ENCODE data around the gene RCC2.
A peak's percentile ranks its signal among the peaks of the same experiment; 100 is the strongest.

Gene RCC2

DNA sequence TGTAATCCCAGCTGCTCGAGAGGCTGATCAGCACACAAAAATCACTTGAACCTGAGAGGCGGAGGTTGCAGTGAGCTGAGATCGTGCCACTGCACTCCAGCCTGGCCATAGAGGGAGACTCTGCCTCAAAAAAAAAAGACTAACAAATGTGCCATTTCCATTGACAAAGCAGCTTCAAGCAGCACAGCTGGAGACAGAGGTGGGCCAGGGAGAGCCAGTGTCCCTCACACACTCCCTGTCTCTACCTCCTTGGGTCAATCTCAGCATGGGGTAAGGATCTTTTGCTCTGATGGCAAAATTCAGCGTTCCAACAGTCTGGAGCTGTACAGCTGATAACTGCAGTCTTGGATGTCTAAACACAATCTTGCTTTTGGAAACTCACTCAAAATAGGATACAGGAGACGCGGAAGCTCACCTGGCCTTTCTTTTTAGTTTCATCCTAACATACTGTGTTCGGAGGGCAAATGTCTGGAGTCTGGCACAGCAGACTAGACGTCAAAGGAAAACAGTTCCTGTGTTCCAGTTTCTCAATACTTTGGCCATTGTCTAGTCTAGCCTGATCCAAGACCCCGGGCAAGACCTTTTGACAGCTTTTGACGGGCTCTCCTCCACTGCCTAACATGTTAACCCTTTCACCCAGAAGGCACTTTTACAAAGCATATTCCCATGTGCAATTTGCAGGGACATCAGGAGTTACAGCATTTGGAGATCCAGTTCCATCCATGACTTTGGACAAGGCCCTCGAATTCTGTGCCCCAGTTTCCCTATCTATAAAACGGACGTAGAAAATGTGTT is 2.9 kb downstream of the RCC2 start:
- Histone ChIP-seq H3K4me1 (ENCODE audit: control insufficient read depth in 1 of 2, insufficient read depth in 2 of 2, low read length in 2 of 2) (peaks cover 15 to 33% of the 10 kb centered on the region in 2 donors), H3K27me3 (ENCODE audit: control insufficient read depth in 1 of 2, insufficient read depth in 2 of 2, low read length in 2 of 2) (no peaks in the 10 kb centered on the region), H3K27ac (ENCODE audit: low read depth, low read length) (no peak overlapping the region), H3K36me3 (ENCODE audit: control insufficient read depth in 1 of 2, insufficient read depth in 2 of 2, low read length in 2 of 2) (peaks cover 5 to 15% of the 10 kb centered on the region in 2 donors), H3K9ac (ENCODE audit: low read depth in 1 of 2, low read length in 2 of 2) (peak overlapping the region; percentile 16 to 54), H3K4me3 (ENCODE audit: low read depth in 1 of 2, low read length in 2 of 2) (peak overlapping the region; percentile 68 to 70), H3K9me3 (ENCODE audit: control insufficient read depth in 1 of 2, low read length in 2 of 2) (no peaks in the 10 kb centered on the region)

DNA sequence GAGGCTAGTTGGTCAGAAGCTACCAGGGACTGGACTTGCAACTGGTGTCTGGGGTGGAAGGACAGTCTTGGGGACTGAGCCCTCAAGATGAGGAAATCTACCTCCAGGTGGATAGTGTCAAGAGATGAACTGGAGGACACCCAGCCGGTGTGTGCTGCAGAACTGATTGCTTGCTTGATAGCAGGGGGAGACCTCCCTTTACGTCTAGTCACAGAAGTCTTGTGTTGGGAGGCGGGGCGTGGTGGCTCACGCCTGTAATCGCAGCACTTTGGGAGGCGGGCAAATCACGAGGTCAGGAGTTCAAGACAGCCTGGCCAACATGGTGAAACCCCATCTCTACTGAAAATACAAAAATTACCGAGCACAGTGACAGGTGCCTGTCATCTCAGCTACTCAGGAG is 4.9 kb downstream of the RCC2 start:
- Histone ChIP-seq H3K9ac (ENCODE audit: low read depth in 1 of 2, low read length in 2 of 2) (no peak overlapping the region), H3K4me3 (ENCODE audit: low read depth in 1 of 2, low read length in 2 of 2) (no peak overlapping the region), H3K36me3 (ENCODE audit: control insufficient read depth in 1 of 2, insufficient read depth in 2 of 2, low read length in 2 of 2) (peaks cover 5 to 17% of the 10 kb centered on the region in 2 donors), H3K27ac (ENCODE audit: low read depth, low read length) (no peak overlapping the region), H3K9me3 (ENCODE audit: control insufficient read depth in 1 of 2, low read length in 2 of 2) (no peaks in the 10 kb centered on the region), H3K27me3 (ENCODE audit: control insufficient read depth in 1 of 2, insufficient read depth in 2 of 2, low read length in 2 of 2) (no peaks in the 10 kb centered on the region), H3K4me1 (ENCODE audit: control insufficient read depth in 1 of 2, insufficient read depth in 2 of 2, low read length in 2 of 2) (peaks cover 12 to 24% of the 10 kb centered on the region in 2 donors)

DNA sequence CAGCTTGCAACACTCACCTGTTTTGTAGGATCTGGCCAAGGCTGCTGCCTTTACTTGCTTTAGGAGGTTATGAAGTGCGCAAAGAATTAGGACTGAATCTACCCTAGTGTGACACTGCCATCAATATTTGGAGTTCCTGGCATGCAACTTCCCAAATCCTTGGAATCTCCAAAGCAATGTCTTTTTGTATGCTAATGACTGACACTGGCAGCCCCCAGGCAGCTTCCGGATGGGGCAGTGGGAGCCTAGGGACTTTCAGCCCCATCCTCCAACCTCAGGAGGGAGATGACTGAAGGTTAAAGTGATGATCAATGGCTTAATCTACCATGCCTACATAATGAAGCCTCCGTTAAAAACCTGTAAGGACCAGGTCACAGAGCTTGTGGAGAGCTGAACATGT is 5.5 kb downstream of the RCC2 start:
- H3K36me3 ChIP-seq (ENCODE audit: control insufficient read depth in 1 of 2, insufficient read depth in 2 of 2, low read length in 2 of 2): peaks cover 5 to 22% of the 10 kb centered on the region in 2 donors
- H3K4me3 ChIP-seq (ENCODE audit: low read depth in 1 of 2, low read length in 2 of 2): no peak overlapping the region
- no peaks in the 10 kb centered on the region for H3K27me3 ChIP-seq (ENCODE audit: control insufficient read depth in 1 of 2, insufficient read depth in 2 of 2, low read length in 2 of 2)
- no peak overlapping the region for H3K9ac ChIP-seq (ENCODE audit: low read depth in 1 of 2, low read length in 2 of 2)
- H3K9me3 ChIP-seq (ENCODE audit: control insufficient read depth in 1 of 2, low read length in 2 of 2): no peaks in the 10 kb centered on the region
- H3K27ac ChIP-seq (ENCODE audit: low read depth, low read length): no peak overlapping the region
- peaks cover 17 to 30% of the 10 kb centered on the region in 2 donors for H3K4me1 ChIP-seq (ENCODE audit: control insufficient read depth in 1 of 2, insufficient read depth in 2 of 2, low read length in 2 of 2)

DNA sequence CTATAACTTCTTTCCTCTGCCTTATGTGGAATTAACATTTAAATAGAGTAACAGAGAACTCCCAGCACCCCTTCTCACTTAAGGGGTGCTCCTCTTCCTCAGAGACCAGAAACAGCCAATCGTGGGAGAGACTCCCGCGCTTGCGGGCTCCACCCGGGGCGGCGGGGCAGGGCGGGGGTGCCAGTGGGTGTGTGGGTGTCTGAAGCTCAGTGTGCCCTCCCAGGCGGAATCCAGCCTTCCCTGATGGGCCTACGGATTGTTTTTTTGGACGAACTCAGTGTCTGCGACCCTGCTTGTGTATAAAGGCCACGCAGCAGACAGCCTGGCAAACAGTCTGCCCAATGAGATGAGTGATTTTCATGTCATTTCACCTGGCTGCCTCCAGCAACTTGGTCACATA is 6.2 kb downstream of the RCC2 start:
- H3K36me3 ChIP-seq (ENCODE audit: control insufficient read depth in 1 of 2, insufficient read depth in 2 of 2, low read length in 2 of 2): peaks cover 10 to 24% of the 10 kb centered on the region in 2 donors
- H3K9me3 ChIP-seq (ENCODE audit: control insufficient read depth in 1 of 2, low read length in 2 of 2): no peaks in the 10 kb centered on the region
- H3K9ac ChIP-seq (ENCODE audit: low read depth in 1 of 2, low read length in 2 of 2): no peak overlapping the region
- peaks cover 25 to 35% of the 10 kb centered on the region in 2 donors for H3K4me1 ChIP-seq (ENCODE audit: control insufficient read depth in 1 of 2, insufficient read depth in 2 of 2, low read length in 2 of 2)
- no peak overlapping the region for H3K4me3 ChIP-seq (ENCODE audit: low read depth in 1 of 2, low read length in 2 of 2)
- H3K27ac ChIP-seq (ENCODE audit: low read depth, low read length): no peak overlapping the region
- no peaks in the 10 kb centered on the region for H3K27me3 ChIP-seq (ENCODE audit: control insufficient read depth in 1 of 2, insufficient read depth in 2 of 2, low read length in 2 of 2)

DNA sequence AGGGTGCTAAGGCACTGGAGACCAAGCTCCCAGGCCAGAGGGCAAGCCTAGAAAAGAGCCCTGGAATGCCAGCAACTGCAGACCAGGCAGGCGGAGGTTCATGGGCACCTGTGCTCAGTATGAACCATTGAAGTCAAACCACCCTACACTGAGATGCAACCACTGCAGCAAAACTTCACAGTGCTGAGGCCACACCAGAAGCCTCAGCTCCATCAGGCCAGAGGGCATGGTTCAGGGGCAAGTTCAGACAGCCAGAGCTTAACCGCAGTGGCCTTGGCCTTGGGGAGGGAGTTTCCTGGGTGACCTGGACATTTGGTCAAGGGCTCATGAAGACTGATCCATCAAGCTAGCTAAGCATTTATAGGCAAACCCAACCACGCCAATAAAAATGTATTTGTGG is 7.1 kb downstream of the RCC2 start:
- H3K27me3 ChIP-seq (ENCODE audit: control insufficient read depth in 1 of 2, insufficient read depth in 2 of 2, low read length in 2 of 2): no peaks in the 10 kb centered on the region
- H3K4me3 ChIP-seq (ENCODE audit: low read depth in 1 of 2, low read length in 2 of 2): no peak overlapping the region
- no peak overlapping the region for H3K9ac ChIP-seq (ENCODE audit: low read depth in 1 of 2, low read length in 2 of 2)
- no peak overlapping the region for H3K27ac ChIP-seq (ENCODE audit: low read depth, low read length)
- H3K4me1 ChIP-seq (ENCODE audit: control insufficient read depth in 1 of 2, insufficient read depth in 2 of 2, low read length in 2 of 2): peaks cover 29 to 35% of the 10 kb centered on the region in 2 donors
- H3K36me3 ChIP-seq (ENCODE audit: control insufficient read depth in 1 of 2, insufficient read depth in 2 of 2, low read length in 2 of 2): peaks cover 16 to 31% of the 10 kb centered on the region in 2 donors
- H3K9me3 ChIP-seq (ENCODE audit: control insufficient read depth in 1 of 2, low read length in 2 of 2): no peaks in the 10 kb centered on the region

DNA sequence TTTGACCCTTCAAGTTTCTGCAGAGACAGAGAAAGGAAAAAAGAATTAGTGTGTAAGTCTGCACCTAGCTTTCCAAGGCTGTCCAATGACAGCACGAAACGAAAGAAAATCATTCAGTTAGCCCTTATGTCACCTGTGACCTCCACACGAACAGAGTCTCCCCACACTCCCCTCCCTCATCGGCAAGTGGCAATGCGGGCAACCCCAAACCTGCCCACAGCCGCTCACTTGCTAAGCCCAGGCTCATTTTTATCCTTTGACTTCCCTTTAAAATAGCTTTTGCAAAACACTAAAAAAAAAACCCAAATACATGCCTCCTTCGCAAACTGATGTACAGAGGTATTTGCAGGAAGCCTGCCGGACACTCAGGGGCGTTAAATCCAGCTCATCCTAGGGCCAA is 10.3 kb downstream of the RCC2 start:
- H3K9me3 ChIP-seq (ENCODE audit: control insufficient read depth in 1 of 2, low read length in 2 of 2): no peaks in the 10 kb centered on the region
- H3K9ac ChIP-seq (ENCODE audit: low read depth in 1 of 2, low read length in 2 of 2): no peak overlapping the region
- H3K4me1 ChIP-seq (ENCODE audit: control insufficient read depth in 1 of 2, insufficient read depth in 2 of 2, low read length in 2 of 2): peaks cover 22 to 24% of the 10 kb centered on the region in 2 donors
- no peaks in the 10 kb centered on the region for H3K27me3 ChIP-seq (ENCODE audit: control insufficient read depth in 1 of 2, insufficient read depth in 2 of 2, low read length in 2 of 2)
- no peak overlapping the region for H3K4me3 ChIP-seq (ENCODE audit: low read depth in 1 of 2, low read length in 2 of 2)
- peaks cover 41 to 58% of the 10 kb centered on the region in 2 donors for H3K36me3 ChIP-seq (ENCODE audit: control insufficient read depth in 1 of 2, insufficient read depth in 2 of 2, low read length in 2 of 2)
- H3K27ac ChIP-seq (ENCODE audit: low read depth, low read length): no peak overlapping the region

DNA sequence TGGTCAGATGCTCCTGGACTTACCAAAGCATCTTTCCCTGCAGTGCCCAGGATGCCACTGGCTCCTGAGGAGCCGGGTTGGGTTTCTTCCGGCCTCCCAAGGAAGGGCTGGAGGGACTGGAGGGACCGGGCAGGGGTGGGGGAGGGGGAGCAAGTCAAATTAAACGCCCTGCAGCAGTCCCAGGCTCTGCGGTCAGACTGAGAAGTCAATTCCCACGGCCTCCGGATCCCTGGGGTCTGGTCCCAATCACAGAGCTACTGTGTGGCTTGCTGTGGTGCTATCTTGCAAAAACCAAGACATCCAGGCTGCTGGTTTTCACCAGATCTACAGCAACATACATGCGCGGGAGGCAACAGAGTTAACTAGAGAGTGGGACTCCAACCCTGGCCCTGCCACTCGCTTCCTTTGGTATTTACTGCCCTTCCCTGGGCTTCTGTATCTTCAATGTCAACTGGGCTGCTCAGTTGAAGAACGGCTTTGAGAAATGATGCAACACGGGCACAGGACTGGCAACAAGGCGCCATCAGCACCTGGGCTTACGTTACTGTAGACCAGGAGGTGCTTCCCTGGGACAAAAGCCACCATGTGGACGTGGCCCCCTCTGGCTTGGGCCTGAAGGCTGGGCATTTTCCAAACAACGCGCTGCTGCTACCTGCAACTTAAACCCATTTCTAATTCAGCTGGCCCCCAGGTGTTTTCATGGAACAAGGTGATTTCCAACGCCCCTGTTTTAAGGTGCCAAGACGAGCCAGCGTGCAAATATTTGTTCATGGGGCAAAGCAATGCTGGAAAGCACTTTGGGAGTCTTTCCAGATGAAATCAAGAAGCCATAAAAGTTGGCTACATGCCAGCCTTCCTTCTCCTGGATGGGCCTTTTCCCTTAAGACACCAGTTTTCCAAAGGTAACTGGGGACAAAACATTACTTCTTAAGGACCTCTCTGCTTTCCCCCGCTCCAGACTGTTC is 11.5 kb downstream of the RCC2 start:
- H3K4me1 ChIP-seq (ENCODE audit: control insufficient read depth in 1 of 2, insufficient read depth in 2 of 2, low read length in 2 of 2): peaks cover 21 to 22% of the 10 kb centered on the region in 2 donors
- no peaks in the 10 kb centered on the region for H3K27me3 ChIP-seq (ENCODE audit: control insufficient read depth in 1 of 2, insufficient read depth in 2 of 2, low read length in 2 of 2)
- H3K4me3 ChIP-seq (ENCODE audit: low read depth in 1 of 2, low read length in 2 of 2): no peak overlapping the region
- H3K9ac ChIP-seq (ENCODE audit: low read depth in 1 of 2, low read length in 2 of 2): no peak overlapping the region
- H3K27ac ChIP-seq (ENCODE audit: low read depth, low read length): no peak overlapping the region
- peaks cover 49 to 61% of the 10 kb centered on the region in 2 donors for H3K36me3 ChIP-seq (ENCODE audit: control insufficient read depth in 1 of 2, insufficient read depth in 2 of 2, low read length in 2 of 2)
- H3K9me3 ChIP-seq (ENCODE audit: control insufficient read depth in 1 of 2, low read length in 2 of 2): no peaks in the 10 kb centered on the region

DNA sequence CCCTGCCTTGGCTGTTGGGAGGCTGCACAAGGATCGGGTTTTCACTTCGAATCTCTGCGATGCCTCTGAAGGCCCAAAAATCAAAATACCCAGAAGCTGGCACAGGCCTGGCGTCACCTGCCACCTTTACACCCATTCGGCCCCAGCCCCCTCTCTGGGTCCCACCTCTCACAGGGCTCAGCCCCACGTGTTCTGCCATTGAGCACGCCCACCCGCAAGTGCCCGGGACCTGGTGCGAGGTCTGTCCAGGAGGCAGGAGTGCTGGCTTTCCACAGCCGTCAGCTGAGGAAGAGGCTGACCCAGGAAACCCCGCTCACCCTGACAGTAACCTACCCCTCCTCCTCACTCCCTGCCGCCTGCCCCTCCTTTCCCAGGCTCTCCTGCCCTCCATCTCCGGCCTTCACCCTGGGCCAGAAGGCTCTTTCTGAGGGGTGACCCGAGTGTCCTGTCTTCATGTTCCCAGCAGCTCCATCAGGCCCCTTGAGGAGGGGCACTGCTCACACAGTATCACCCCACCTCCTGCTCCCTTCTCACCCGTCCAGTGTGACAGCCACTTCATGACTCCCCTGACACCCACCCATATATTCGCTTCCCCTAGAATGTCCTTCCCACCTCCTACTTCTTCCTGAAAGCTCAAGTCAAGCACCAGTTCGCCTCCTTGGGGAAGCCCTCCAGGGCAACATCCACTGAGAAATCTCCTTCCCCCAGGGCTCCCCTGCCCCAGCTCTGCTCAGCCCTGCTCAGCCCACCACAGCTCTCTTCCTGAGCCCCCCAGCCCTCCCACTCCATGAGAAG is 13.5 kb downstream of the RCC2 start:
- peaks cover 52 to 71% of the 10 kb centered on the region in 2 donors for H3K36me3 ChIP-seq (ENCODE audit: control insufficient read depth in 1 of 2, insufficient read depth in 2 of 2, low read length in 2 of 2)
- no peaks in the 10 kb centered on the region for H3K27me3 ChIP-seq (ENCODE audit: control insufficient read depth in 1 of 2, insufficient read depth in 2 of 2, low read length in 2 of 2)
- no peak overlapping the region for H3K9ac ChIP-seq (ENCODE audit: low read depth in 1 of 2, low read length in 2 of 2)
- H3K4me1 ChIP-seq (ENCODE audit: control insufficient read depth in 1 of 2, insufficient read depth in 2 of 2, low read length in 2 of 2): peaks cover 15 to 22% of the 10 kb centered on the region in 2 donors
- H3K4me3 ChIP-seq (ENCODE audit: low read depth in 1 of 2, low read length in 2 of 2): no peak overlapping the region
- no peak overlapping the region for H3K27ac ChIP-seq (ENCODE audit: low read depth, low read length)
- H3K9me3 ChIP-seq (ENCODE audit: control insufficient read depth in 1 of 2, low read length in 2 of 2): no peaks in the 10 kb centered on the region

DNA sequence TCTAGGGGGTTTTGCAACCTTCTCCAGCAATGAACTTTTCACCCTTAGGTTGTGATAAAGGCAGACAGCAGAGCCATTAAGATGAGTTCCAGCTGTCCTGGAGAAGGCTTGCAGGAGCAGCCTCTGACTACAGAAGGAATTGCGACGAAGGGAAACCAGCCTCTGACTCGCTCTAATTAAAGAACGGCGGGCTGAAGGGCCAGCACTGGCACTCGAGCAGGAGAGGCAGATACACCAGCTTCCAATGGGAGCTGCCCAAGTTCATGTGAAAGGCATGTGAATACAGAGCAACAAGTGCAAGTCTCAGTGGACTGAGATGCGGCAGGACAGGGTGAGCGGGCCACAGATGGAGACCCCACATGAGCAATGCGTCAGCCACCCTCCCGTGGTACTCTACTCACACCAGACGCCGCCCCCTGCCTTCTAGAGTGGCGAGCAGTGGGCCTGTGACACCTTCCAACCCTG is 15.7 kb downstream of the RCC2 start:
- H3K9me3 ChIP-seq (ENCODE audit: control insufficient read depth in 1 of 2, low read length in 2 of 2): no peaks in the 10 kb centered on the region
- peaks cover 59 to 80% of the 10 kb centered on the region in 2 donors for H3K36me3 ChIP-seq (ENCODE audit: control insufficient read depth in 1 of 2, insufficient read depth in 2 of 2, low read length in 2 of 2)
- no peak overlapping the region for H3K4me3 ChIP-seq (ENCODE audit: low read depth in 1 of 2, low read length in 2 of 2)
- H3K4me1 ChIP-seq (ENCODE audit: control insufficient read depth in 1 of 2, insufficient read depth in 2 of 2, low read length in 2 of 2): peaks cover 3 to 9% of the 10 kb centered on the region in 2 donors
- H3K27me3 ChIP-seq (ENCODE audit: control insufficient read depth in 1 of 2, insufficient read depth in 2 of 2, low read length in 2 of 2): no peaks in the 10 kb centered on the region
- H3K9ac ChIP-seq (ENCODE audit: low read depth in 1 of 2, low read length in 2 of 2): no peak overlapping the region
- no peak overlapping the region for H3K27ac ChIP-seq (ENCODE audit: low read depth, low read length)
